Neural cell (in vitro differentiated cells): Measurements from ENCODE around the gene PFKFB4. TPM values are rescaled to one million over a fixed set of nuclear protein-coding genes. Genes with fewer than 3 reads are reported as not detected.

Experiments
- H2AFZ ChIP-seq: fragments of 200-600, 300-800 bp; sonication (generic), shearing (Covaris generic); 2 replicates; pipeline ENCODE4 v1.6.0; 2014; ENCODE audit warnings: low read depth, mild to moderate bottlenecking, antibody characterized with exemption, low read length, moderate library complexity
- H3F3A ChIP-seq: fragments of 200-600 bp; shearing (Covaris generic); 2 replicates; pipeline ENCODE4 v1.6.1; 2016; ENCODE audit warnings: mild to moderate bottlenecking, moderate library complexity, mixed read lengths, antibody characterized with exemption, low read length; ENCODE audit not compliant: insufficient read depth, poor library complexity, severe bottlenecking
- H3K27ac ChIP-seq: fragments of 200-600, 300-800 bp; sonication (generic), shearing (Covaris generic); 2 replicates; pipeline ENCODE4 v1.5.1; 2014; ENCODE audit warnings: mild to moderate bottlenecking, low read length, moderate library complexity
- H3K27me3 ChIP-seq: fragments of 300-800, 200-600 bp; sonication (generic), shearing (Covaris generic); 2 replicates; pipeline ENCODE4 v1.6.0; 2014; ENCODE audit warnings: mild to moderate bottlenecking, low read depth, low read length, moderate library complexity; ENCODE audit not compliant: insufficient read depth
- H3K36me3 ChIP-seq: fragments of 300-800, 200-600 bp; sonication (generic), shearing (Covaris generic); 2 replicates; pipeline ENCODE4 v1.5.1; 2014; ENCODE audit warnings: mild to moderate bottlenecking, antibody characterized with exemption, low read length, moderate library complexity; ENCODE audit not compliant: insufficient read depth
- H3K4me2 ChIP-seq: fragments of 300-800, 200-600 bp; sonication (generic), shearing (Covaris generic); 2 replicates; pipeline ENCODE4 v1.6.0; 2014; ENCODE audit warnings: mild to moderate bottlenecking, low read length
- H3K4me3 ChIP-seq: fragments of 300-800, 200-600 bp; sonication (generic), shearing (Covaris generic); 2 replicates; pipeline ENCODE4 v1.5.1; 2014; ENCODE audit warnings: mild to moderate bottlenecking, low read length, moderate library complexity
- H3K79me2 ChIP-seq: fragments of 200-600 bp; shearing (Covaris generic); replicated peaks from 2 replicates; pipeline ENCODE4 v1.6.0; 2014; ENCODE audit warnings: mild to moderate bottlenecking, low read length, moderate library complexity; ENCODE audit not compliant: insufficient read depth
- H3K9ac ChIP-seq: fragments of 300-800, 200-600 bp; sonication (generic), shearing (Covaris generic); 2 replicates; pipeline ENCODE4 v1.6.1; 2016; ENCODE audit warnings: mild to moderate bottlenecking, low read length, mixed read lengths
- H3K9me2 ChIP-seq: fragments of 200-600 bp; shearing (Covaris generic); 2 replicates; pipeline ENCODE4 v1.6.1; 2016; ENCODE audit warnings: mild to moderate bottlenecking, low read length, mixed read lengths; ENCODE audit not compliant: insufficient read depth
- H3K9me3 ChIP-seq: fragments of 200-600, 300-800 bp; sonication (generic), shearing (Covaris generic); 2 replicates; pipeline ENCODE4 v1.6.1; 2016; ENCODE audit warnings: mild to moderate bottlenecking, mixed run types, low read length, moderate library complexity, mixed read lengths
- H4K20me1 ChIP-seq: fragments of 200-600 bp; shearing (Covaris generic); 2 replicates; pipeline ENCODE4 v1.6.1; 2016; ENCODE audit warnings: mild to moderate bottlenecking, mixed run types; ENCODE audit not compliant: insufficient read depth
- CTCF ChIP-seq: fragments of 450-650 bp; IDR thresholded peaks from 2 replicates; pipeline ENCODE4 v1.5.1; 2014; ENCODE audit warnings: antibody characterized with exemption, mild to moderate bottlenecking, moderate library complexity; ENCODE audit not compliant: poor library complexity, severe bottlenecking
- EP300 ChIP-seq: fragments of 450-650 bp; conservative IDR thresholded peaks from 2 replicates; pipeline ENCODE4 v1.6.1; 2014; ENCODE audit warnings: antibody characterized with exemption, mild to moderate bottlenecking, moderate library complexity; ENCODE audit not compliant: poor library complexity, severe bottlenecking
- EZH2 ChIP-seq: fragments of 200-600, 300-800 bp; shearing (Covaris generic), sonication (generic); IDR thresholded peaks from 2 replicates; pipeline ENCODE4 v1.6.1; 2014; ENCODE audit warnings: antibody characterized with exemption, low read length, borderline replicate concordance, mild to moderate bottlenecking; ENCODE audit not compliant: insufficient read depth, poor library complexity, severe bottlenecking
- MXI1 ChIP-seq: fragments of 450-650 bp; conservative IDR thresholded peaks from 2 replicates; pipeline ENCODE4 v1.6.1; 2014; ENCODE audit warnings: antibody characterized with exemption, mild to moderate bottlenecking; ENCODE audit not compliant: poor library complexity, severe bottlenecking
- POLR2AphosphoS5 ChIP-seq: IDR thresholded peaks from 2 replicates; pipeline ENCODE4 v1.6.1; 2012
- RAD21 ChIP-seq: fragments of 450-650 bp; conservative IDR thresholded peaks from 2 replicates; pipeline ENCODE4 v1.6.1; 2014; ENCODE audit warnings: antibody characterized with exemption, mild to moderate bottlenecking, moderate library complexity
- REST ChIP-seq: IDR thresholded peaks from 2 replicates; pipeline ENCODE4 v1.6.1; 2012; ENCODE audit warnings: borderline replicate concordance
- SMC3 ChIP-seq: fragments of 450-650 bp; conservative IDR thresholded peaks from 2 replicates; pipeline ENCODE4 v1.6.1; 2014; ENCODE audit warnings: antibody characterized with exemption, mild to moderate bottlenecking, moderate library complexity; ENCODE audit not compliant: poor library complexity
- TAF1 ChIP-seq: IDR thresholded peaks from 2 replicates; pipeline ENCODE4 v1.6.1; 2012; ENCODE audit warnings: low read depth
- polyA plus RNA-seq: library from polyadenylated mRNA; depleted of rRNA; stranded (reverse); fragments of >200 nt; gene quantifications from 2 replicates; pipeline ENCODE4 v1.2.3, GENCODE V29; 2014

Gene PFKFB4
- polyA plus RNA-seq, 1 donor from 2014 or later, result 29.4 TPM

- no peak overlapping the region for H3K4me2 ChIP-seq
- no peaks in the 10 kb centered on the region for H3K36me3 ChIP-seq
- no peaks in the 10 kb centered on the region for H3K9me3 ChIP-seq
- H3K27ac ChIP-seq, result no peak overlapping the region
- H4K20me1 ChIP-seq, result no peaks in the 10 kb centered on the region
- TF ChIP-seq POLR2AphosphoS5 (no peak), RAD21 (no peak), SMC3 (no peak), MXI1 (no peak), REST (no peak), TAF1 (no peak), CTCF (no peak), EZH2 (no peak), EP300 (no peak)
- no peaks in the 10 kb centered on the region for H3F3A ChIP-seq
- H3K9me2 ChIP-seq, result no peaks in the 10 kb centered on the region
- no peak overlapping the region for H3K4me3 ChIP-seq
- H3K79me2 ChIP-seq, result no peaks in the 10 kb centered on the region
- H2AFZ ChIP-seq, result no peak overlapping the region
- H3K27me3 ChIP-seq, result no peaks in the 10 kb centered on the region
- H3K9ac ChIP-seq, result no peak overlapping the region
Observed at GRCh38 chr3:48597408-48597800, 40.8 kb upstream of the PFKFB4 start.

GRCh38 chr3:48596676-48597407 is 40.2 kb upstream of the PFKFB4 start:
- Histone ChIP-seq H3K79me2 (no peaks in the 10 kb centered on the region), H3K27me3 (no peaks in the 10 kb centered on the region), H3K4me2 (no peak overlapping the region), H4K20me1 (no peaks in the 10 kb centered on the region), H3K4me3 (no peak overlapping the region), H2AFZ (no peak overlapping the region), H3K9ac (no peak overlapping the region), H3K36me3 (no peaks in the 10 kb centered on the region), H3F3A (no peaks in the 10 kb centered on the region), H3K27ac (no peak overlapping the region), H3K9me2 (no peaks in the 10 kb centered on the region), H3K9me3 (no peaks in the 10 kb centered on the region)
- TF ChIP-seq POLR2AphosphoS5, result no peak
- TF ChIP-seq MXI1, result no peak
- TF ChIP-seq EP300, result no peak
- no peak for TF ChIP-seq RAD21
- no peak for TF ChIP-seq REST
- no peak for TF ChIP-seq CTCF
- TF ChIP-seq SMC3, result no peak
- TF ChIP-seq TAF1, result no peak
- TF ChIP-seq EZH2, result no peak
